PC-9 (cell line): ENCODE results near the gene EPHB1.

ENCODE experiments used
- EZH2 ChIP-seq: fragments of 200-600 bp; sonication (generic); IDR thresholded peaks from 2 replicates; pipeline ENCODE4 v1.8.0; 2017; ENCODE audit warnings: antibody characterized with exemption, low read depth
- TF ChIP-seq, protein P1 (sequence below): fragments of 200-600 bp; sonication (generic); conservative IDR thresholded peaks from 2 replicates; pipeline ENCODE4 v1.6.1; 2017; ENCODE audit warnings: mixed run types, antibody characterized with exemption, mild to moderate bottlenecking, moderate library complexity

DNA sequence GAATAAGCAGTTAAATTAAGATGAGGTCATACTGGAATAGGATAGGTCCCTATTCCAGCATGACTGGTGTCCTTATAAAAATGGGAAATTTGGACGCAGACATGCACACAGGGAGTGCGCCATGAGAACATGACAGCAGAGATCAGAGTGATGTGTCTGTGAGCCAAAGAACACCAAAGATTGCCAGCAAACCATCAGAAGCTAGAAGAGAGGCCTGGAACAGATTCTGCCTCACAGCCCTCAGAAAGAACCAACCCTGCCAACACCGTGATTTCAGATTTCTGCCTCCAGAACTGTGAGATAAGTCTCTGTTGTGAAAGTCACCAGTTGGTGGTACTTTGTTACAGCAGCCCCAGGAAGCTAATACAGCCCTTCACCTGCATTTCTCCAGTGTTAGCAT lies 34.7 kb downstream of the EPHB1 start:
- TF ChIP-seq, protein P1, sequence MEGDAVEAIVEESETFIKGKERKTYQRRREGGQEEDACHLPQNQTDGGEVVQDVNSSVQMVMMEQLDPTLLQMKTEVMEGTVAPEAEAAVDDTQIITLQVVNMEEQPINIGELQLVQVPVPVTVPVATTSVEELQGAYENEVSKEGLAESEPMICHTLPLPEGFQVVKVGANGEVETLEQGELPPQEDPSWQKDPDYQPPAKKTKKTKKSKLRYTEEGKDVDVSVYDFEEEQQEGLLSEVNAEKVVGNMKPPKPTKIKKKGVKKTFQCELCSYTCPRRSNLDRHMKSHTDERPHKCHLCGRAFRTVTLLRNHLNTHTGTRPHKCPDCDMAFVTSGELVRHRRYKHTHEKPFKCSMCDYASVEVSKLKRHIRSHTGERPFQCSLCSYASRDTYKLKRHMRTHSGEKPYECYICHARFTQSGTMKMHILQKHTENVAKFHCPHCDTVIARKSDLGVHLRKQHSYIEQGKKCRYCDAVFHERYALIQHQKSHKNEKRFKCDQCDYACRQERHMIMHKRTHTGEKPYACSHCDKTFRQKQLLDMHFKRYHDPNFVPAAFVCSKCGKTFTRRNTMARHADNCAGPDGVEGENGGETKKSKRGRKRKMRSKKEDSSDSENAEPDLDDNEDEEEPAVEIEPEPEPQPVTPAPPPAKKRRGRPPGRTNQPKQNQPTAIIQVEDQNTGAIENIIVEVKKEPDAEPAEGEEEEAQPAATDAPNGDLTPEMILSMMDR = no peak
- TF ChIP-seq EZH2 = no peak
